NCI-H2081 (cell line): Measurements from ENCODE around the gene MIDN.
"Not testable (repeated sequence)": the region's sequence is repeated elsewhere in the genome, so short reads cannot be mapped to it uniquely, and the experiment has no call there.

Experiments
- DNase-seq, 2 experiments: peaks; one replicate each; lab custom pipeline; 2025; lab: John Stamatoyannopoulos, UW

Gene MIDN

DNA sequence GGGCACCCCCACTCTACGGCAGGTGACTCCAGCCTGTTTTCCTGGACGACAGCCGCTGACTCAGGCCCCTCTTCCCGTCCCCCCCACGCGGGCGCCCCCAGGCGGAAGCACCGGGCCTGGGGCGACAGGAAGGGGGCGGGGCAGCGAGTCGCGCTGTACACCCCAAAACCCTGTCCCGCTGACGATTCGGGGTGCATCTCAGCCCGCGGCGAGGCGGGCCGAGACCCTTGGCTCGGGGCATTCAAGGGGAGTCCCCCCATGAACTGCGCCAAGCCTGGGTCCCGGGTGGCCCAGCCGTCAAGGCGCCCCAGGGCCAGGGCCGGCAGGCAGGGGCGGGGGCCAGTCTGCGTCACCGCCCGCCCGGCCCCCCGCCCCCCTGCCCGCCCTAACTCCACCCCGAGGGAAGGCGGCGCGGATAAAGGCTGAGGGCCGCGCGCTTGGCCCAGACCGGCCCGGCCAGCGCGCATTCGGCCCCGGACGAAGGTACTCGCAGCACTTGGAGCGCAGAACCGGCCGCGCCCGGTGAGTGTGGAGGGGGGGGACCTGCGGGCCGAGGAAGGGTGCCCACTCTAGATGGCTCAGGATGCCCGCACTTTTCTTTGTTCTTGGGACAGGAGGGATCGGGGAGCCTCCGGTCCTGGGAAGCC, at the start of gene MIDN:
MIDN (plus strand) TSS at position 445 of the 647 bp plus-strand sequence. CDS start 1,714 bp downstream, outside the sequence.
- peak; percentile 81 for DNase-seq

DNA sequence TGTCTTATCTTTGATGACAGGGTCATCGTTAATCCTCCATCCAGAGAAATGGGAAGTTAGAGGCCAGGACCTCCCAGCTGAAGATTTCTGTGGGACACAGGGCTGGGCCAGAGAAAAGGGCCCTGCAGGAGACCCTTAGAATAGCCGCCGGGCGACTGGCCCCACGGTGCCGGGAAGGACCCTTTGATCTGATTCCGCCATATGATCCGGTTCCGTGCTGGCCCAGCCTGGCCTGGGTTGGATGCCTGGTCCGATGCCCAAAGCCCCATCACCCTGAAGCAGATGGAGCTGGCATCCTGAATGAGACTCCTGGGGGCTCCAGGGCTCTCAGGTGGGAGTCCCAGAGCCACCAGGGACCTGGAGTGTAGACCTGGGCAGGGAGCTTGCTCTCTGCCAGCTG, 48.9 kb upstream of the MIDN start:
- DNase-seq, result no peak

DNA sequence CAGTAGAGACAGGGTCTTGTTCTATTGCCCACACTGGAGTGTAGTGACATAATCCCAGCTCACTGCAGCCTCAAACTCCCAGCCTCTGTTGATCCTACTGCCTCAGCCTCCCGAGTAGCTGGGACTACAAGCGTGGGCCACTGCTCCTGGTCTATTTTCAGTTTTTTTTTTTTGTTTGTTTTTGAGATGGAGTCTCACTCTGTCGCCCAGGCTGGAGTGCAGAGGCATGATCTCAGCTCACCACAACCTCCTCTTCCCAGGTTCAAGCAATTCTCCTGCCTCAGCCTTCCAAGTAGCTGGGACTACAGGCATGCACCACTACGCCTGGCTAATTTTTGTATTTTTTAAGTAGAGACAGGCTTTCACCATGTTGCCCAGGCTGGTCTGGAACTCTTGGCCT, 47.8 kb upstream of the MIDN start:
- DNase-seq, result not testable (repeated sequence)

DNA sequence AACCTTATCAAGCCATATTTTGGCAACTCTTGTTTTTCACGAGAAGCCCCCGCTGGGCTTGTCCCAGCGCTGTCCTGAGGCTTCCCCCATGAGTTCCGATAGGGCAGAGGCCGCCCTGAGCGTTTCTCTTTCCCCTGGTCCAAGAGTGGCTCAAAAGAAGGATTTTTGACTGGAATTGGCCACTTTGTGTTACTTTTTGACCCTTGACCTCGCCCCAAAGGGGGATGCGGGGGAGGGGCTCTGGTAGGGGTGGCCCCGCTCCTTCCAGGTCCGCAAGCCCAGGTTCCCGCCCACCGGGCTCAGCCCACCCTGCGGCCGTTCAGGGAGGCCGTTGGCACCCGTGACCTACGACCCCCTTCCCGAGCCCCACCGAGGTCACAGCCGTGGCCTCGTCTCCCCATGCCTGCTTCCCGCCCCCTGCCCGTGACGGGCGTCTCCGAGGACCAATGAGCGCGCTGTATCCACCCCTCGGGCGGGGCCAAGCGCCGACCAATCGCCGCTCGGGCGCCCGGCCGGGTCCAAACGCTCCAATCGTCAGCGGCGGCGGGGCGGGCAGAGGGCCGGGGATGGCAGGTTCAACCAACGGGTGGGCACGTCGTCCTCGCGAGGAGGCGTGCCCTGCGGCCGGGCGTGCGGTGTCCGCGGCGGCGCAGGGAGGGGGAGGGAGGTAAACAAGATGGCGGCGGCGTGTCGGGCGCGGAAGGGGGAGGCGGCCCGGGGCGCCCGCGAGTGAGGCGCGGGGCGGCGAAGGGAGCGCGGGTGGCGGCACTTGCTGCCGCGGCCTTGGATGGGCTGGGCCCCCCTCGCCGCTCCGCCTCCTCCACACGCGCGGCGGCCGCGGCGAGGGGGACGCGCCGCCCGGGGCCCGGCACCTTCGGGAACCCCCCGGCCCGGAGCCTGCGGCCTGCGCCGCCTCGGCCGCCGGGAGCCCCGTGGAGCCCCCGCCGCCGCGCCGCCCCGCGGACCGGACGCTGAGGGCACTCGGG, 43.0 kb upstream of the MIDN start, which contains the start of gene STK11:
STK11 (plus strand) TSS at position 665 of the 986 bp plus-strand sequence. CDS start 1,136 bp downstream, outside the sequence.
- DNase-seq, result peak; percentile 96

DNA sequence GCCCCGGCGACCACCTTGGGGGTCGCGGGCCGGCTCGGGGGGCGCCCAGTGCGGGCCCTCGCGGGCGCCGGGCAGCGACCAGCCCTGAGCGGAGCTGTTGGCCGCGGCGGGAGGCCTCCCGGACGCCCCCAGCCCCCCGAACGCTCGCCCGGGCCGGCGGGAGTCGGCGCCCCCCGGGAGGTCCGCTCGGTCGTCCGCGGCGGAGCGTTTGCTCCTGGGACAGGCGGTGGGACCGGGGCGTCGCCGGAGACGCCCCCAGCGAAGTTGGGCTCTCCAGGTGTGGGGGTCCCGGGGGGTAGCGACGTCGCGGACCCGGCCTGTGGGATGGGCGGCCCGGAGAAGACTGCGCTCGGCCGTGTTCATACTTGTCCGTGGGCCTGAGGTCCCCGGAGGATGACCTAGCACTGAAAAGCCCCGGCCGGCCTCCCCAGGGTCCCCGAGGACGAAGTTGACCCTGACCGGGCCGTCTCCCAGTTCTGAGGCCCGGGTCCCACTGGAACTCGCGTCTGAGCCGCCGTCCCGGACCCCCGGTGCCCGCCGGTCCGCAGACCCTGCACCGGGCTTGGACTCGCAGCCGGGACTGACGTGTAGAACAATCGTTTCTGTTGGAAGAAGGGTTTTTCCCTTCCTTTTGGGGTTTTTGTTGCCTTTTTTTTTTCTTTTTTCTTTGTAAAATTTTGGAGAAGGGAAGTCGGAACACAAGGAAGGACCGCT, 42.1 kb upstream of the MIDN start:
- DNase-seq, result no peak

DNA sequence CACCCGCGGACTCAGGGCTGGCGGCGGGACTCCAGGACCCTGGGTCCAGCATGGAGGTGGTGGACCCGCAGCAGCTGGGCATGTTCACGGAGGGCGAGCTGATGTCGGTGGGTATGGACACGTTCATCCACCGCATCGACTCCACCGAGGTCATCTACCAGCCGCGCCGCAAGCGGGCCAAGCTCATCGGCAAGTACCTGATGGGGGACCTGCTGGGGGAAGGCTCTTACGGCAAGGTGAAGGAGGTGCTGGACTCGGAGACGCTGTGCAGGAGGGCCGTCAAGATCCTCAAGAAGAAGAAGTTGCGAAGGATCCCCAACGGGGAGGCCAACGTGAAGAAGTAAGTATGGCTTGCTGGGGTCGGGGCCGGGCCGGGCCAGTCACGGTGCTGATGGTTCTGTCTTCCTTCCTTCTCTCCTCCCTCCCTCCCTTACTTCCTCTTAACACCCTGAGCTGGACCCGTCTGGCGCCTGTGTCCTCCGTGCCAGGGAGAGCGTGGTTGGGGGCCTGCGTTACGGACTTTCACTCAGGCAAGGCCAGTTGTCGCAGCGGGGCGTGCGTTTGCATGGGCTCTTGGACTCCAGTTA, 41.4 kb upstream of the MIDN start:
- peak in 1 of 2 experiments; percentile 69 for DNase-seq

DNA sequence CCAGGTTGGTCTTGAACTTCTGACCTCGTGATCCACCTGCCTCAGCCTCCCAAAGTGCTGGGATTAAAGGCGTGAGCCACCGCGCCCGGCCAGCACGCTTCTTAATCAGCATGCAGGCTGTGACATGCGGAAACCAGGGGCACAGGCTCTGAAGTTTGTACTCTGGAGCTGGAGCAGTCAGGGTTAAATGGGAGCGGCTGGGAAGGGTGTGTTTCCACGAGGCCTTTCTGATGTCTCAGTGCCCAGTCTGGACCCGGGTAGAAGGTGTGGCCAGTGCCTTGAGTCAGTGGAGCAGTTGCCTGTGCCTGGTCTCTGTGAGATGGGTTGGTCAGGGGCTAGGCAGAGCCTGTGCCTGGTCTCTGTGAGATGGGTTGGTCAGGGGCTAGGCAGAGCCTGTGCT, 39.6 kb upstream of the MIDN start:
- not testable (repeated sequence) for DNase-seq

DNA sequence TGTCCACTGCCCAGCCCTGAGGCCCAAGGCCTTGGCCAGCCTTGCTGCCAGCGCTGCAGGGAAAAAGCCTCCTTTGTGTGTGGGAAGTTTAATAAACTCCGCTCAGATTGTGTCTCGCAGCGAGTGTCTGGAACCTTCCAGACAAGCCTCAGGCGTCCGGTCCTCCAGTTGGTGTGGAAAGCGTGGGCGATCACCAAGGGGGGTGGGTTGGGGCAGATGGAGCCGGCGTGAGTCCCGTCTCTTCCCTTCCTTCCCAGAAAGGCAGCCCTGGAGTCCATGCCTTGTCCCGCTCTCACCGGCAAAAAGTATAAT, 38.2 kb upstream of the MIDN start:
- DNase-seq, result no peak

DNA sequence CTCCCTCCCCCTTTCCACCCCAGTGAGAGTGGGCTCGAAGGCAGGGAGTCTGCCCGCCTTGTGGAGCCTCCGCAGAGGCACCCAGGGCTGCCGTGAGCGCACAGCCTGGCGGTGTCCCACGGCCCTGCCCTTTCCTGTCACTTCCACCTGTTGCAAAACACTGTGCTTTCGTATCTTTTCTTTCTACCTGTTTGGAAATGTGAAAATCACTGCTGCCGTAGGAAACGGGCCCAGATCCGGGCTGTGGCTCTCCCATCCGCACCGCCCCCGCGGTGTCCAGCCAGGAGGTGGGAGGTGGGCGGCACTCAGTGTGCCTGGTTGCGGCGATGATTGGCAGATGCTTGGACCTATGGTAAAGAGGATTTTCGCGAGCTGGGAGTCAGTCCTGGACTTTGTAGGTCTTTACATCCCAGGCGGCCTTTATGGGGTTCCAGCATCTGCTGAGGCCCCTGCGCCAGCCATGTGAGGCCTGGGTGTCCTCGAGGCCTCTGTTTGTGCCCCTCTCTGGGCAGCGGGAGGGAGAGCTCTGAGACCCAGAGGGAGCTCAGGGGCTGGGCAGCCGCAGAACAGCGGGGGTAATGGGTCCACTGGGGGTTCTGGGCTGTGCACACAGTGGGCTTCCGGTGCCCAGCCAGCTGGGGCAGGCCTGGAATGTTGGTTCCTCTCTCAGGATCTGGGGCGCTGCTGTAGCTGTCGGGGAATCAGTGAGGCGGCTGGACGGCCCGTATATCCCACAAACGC, 36.7 kb upstream of the MIDN start:
- DNase-seq, result no peak

DNA sequence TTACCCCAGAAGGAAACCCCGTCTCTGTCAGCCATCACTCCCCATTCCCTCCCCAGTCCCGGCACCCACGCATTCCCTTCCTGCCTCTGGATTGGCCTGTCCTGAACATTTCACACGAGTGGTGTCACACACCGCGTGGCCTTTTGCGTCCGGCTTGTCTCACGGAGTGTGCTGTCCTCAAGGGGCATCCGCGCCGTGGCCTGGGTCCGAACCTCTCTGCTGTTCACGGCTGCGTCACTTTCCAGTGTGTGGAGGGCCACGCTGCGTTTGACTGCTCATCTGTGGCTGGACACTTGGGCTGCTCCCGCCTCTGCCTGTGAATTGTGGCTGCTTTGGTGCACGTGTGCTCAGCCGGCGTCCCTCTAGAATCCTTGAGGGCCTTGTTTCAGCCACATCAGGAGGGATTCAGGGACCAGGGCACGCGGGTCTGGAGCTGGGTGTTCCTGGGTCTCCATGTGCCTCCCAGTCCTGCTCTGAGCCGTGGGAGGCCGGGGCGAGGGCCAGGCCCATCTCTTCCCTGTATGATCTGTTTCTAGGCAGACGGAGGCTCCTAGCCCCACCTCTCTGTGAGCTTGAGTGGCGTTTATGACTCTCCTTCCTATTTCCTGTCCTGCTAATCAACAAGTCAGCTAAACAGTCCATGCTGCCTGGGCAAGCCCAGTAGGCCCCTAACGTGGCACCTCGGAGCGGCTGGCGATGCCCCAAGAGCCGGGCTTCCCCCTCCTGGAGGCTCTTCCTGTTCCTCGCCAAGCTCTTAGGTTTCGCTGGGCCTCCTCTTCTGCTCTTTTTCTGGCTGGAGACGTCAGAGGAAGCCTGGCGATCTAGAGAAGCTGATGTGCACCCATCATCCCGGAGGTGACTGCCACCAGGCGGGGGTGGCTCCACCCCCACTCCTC, 34.7 kb upstream of the MIDN start:
- peak in 1 of 2 experiments; percentile 42 for DNase-seq

DNA sequence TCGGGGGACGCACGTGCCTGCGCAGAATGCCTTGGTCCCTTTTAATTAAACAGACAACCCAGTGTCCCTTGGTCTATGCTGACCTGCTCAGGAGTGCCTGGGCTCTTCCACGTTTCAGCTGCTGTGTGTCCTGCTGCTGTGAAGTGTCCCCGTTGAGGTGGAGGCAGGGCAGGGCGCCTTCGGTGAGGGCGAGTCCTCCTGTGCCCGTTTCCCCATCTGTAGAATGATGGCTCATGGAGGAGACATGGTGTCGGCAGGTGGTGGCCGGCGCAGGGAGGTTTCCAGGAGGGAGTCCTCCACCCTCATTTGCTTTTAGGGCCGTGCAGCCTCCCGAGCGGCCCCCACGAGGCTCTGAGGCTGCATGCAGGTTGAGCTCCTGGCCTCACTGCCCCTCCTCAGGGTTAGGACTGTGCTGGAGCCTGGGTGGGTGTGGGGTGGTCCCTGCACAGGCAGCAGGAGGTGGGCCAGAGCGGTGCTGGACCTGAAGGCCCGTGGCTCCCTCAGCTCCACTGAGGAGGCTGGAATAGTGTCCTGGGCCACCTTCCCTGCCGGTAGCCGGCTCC, 34.0 kb upstream of the MIDN start:
- no peak for DNase-seq

DNA sequence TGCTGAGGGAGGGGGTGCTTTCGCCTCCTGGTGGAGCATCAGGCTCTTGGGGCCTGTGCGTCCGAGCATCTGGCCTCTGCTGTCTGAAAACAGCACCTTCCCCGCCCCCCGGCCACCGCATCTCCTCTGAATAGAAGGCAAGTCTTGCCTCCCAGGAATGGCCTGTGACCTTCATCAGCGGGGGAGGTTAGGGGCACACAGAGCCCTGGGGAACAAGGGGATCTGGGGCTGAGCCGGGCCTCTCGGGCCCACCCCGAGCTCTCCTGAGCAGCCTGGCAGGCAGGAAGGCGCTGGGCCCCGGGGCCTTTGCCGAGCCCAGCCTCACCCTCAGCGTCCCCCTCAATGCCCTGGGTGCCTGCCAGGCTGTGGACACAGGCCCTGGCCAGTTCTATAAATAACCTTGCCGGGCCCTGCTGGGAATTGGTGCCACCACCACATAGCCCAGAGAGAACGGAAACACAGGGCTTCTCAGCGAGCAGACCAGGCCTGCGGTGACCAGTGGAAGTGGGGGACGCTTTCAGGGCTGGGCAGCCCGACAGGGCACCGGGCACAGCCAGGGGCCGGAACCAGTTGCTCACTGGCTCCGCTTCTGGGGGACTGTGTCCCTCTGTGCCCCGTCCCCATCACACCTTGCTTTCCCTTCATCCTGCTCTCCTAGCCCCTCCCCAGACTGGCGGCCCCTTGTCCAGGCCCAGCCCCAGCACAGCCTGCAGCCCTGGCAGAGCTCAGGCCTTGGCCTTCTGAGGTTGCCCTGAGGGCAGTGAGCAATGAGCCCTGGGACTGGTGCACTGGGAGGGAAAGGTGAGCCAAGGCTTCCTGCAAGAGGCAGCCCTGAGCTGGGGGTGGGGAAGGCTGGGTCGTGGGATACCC, 33.3 kb upstream of the MIDN start:
- no peak for DNase-seq

DNA sequence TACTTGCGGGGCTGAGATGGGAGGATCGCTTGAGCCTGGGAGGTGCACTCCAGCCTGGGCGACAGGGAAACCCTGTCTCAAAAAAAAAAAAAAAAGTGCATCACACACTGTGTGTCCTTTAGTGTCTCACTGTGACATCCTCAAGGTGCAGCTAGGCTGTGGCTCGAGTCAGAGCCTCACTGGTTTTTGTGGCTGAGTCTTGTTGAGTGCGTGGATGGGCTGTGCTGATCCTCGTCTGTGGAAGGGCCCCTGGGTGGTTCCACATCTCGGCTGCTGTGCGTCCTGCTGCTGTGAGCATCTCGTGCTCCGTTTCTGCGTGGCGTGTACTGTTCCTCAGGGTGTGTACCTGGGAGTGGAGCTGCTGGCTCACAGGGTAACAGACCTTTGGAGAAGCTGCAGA, 31.6 kb upstream of the MIDN start:
- DNase-seq, result no peak

DNA sequence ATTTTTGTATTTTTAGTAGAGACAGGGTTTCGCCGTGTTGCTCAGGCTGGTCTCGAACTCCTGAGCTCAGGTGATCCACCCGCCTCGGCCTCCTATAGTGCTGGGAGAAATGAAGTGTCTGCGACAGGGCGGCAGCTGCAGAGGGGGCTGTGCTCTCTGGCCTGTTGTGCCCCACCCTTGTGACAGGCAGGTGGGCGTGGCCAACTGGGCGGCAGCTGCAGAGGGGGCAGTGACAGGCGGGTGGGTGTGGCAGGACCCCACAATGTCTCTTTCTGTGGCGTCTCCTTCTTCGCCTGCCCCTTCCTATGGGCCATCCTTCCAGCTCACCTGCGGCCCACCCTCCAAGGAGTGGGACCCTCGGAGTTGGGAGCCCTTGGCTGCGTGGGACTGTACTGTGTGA, 31.0 kb upstream of the MIDN start:
- DNase-seq, result no peak

DNA sequence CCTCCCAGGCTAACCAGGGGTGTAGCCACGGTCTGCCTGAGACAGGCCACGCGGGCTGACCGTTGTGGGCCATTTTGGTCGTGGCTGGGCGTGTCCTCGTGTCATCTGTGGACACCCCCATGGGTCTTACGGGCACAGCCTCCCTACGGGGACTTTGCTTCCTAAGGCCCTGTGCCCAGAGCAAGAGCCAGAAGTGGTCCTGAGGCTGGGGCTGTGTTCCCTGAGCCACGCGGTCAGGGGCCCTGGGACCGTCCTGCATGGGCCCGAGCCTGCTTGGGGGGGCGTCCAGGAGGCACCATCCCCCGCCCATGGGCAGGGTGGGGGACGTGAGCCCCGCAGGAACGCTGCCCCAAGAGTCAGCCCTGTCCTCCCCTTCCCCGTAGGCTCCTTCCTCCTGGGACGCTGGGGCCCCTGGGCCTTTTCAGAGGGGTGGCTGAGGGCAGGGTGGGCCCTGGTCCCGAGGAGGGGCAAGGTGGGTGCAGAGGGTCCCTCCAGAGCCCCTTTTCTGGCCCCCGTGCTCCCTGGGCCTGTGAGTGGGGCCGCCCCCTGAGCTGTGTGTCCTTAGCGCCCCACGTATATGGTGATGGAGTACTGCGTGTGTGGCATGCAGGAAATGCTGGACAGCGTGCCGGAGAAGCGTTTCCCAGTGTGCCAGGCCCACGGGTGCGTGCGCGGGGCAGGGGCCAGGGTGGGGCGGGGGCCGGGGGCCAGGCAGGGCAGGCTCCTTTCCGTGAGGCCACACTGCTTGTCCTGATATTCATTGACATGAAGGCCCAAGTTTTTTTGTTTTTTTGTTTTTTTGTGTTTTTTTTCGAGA, 29.4 kb upstream of the MIDN start:
- DNase-seq, result no peak

DNA sequence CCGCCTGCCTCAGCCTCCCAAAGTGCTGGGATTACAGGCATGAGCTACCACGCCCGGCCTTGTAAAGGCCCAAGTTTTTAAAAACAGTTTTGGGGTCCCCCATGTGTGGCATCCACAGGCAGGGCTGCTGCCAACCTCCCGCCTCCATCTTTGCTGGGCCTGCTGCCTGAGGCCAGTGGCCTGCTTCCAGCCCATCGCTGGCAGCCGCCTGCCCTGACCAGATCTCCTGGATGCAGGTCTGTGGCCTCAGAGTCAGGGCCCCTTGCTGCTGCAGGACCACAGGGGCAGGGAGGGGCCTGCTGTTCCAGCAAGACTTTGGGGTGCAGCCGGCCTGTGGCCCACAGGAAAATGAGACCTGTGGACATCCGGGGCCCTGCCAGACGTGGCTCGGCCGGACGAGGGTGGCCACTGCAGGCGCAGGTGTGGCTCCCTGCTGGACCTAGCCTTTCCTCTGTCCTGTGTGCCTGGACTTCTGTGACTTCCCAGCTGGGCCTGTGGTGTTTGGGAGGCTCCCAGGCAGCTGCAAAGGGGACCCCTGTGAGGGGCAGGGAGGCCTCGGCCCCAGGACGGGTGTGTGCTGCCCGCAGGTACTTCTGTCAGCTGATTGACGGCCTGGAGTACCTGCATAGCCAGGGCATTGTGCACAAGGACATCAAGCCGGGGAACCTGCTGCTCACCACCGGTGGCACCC, 28.5 kb upstream of the MIDN start:
- no peak for DNase-seq

DNA sequence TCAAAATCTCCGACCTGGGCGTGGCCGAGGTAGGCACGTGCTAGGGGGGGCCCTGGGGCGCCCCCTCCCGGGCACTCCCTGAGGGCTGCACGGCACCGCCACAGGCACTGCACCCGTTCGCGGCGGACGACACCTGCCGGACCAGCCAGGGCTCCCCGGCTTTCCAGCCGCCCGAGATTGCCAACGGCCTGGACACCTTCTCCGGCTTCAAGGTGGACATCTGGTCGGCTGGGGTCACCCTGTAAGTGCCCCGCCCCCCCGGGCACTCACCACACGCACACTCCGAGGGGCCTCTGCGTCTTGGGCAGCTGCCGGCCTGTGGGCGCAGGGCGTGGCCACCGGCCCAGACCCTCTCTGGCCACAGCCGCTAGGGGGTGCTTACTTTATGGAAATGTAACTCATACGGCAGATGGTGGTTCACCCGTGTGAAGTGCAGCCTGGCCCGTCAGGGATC, 27.9 kb upstream of the MIDN start:
- DNase-seq, result no peak
